Tibial nerve (tissue), 3 donors: ENCODE results near the gene SCCPDH.

Source experiments
- POLR2A ChIP-seq, 2 donors: fragments of 450-650 bp; IDR thresholded peaks; one replicate each; pipeline ENCODE4 v1.6.1; 2017; ENCODE audit warnings: antibody characterized with exemption in 2 of 2, mild to moderate bottlenecking in 2 of 2, moderate library complexity in 2 of 2
- TF ChIP-seq, protein P1 (sequence below), 5 experiments: fragments of 200-600 bp in 3 of 5; fragments of 450-650 bp in 2 of 5; sonication (generic) in 3 of 5; IDR thresholded peaks; one replicate each; pipeline ENCODE4 v1.5.1; 2016 to 2019; ENCODE audit warnings: antibody characterized with exemption in 5 of 5, mild to moderate bottlenecking in 3 of 5, moderate library complexity in 2 of 5

DNA sequence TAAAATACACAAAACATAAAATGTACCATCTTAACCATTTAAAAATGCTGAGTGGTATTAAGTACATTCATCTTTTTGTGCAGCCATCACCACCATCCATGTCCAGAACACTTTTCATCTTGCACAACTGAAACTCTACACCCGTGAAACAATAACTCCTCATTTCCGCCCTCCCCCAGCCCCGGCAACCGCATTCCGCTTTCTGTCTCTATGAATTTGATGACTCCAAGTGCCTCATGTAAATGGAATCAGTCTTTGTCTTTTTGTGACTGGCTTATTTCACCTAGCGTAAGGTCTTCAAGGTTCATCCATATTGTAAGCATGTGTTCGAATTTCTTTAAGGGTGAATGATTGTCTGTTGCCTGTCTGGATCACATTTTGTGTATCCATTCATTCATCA, 37.2 kb downstream of the SCCPDH start:
- TF ChIP-seq, protein P1, sequence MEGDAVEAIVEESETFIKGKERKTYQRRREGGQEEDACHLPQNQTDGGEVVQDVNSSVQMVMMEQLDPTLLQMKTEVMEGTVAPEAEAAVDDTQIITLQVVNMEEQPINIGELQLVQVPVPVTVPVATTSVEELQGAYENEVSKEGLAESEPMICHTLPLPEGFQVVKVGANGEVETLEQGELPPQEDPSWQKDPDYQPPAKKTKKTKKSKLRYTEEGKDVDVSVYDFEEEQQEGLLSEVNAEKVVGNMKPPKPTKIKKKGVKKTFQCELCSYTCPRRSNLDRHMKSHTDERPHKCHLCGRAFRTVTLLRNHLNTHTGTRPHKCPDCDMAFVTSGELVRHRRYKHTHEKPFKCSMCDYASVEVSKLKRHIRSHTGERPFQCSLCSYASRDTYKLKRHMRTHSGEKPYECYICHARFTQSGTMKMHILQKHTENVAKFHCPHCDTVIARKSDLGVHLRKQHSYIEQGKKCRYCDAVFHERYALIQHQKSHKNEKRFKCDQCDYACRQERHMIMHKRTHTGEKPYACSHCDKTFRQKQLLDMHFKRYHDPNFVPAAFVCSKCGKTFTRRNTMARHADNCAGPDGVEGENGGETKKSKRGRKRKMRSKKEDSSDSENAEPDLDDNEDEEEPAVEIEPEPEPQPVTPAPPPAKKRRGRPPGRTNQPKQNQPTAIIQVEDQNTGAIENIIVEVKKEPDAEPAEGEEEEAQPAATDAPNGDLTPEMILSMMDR (IDR thresholded peaks at IDR 0.05) = no peak
- TF ChIP-seq POLR2A (IDR thresholded peaks at IDR 0.05) = no peak
